HepG2 (cell line): ENCODE results near the gene BTG4. TPM values are rescaled to one million over a fixed set of nuclear protein-coding genes. Genes with fewer than 3 reads are reported as not detected.

Source experiments
- ATAC-seq: fragments of 200-7000 bp; cut with Tn5 transposase; 3 replicates; pipeline ENCODE4 v1.9.1; 2020; ENCODE audit warnings: mild to moderate bottlenecking, moderate library complexity
- BruUV-seq: library from RNA; stranded (reverse); fragments of 400-500 nt; replicated peaks from 2 replicates; lab custom pipeline; 2021; lab: Mats Ljungman, UMichigan
- CTCF ChIA-PET: fragments of 300-600 bp; formaldehyde crosslinking; extraction: SDS; loops from one replicate; lab custom pipeline; 2021; ENCODE audit warnings: low total read pairs, inconsistent platforms, low intra/inter-chr PET ratio; lab: Yijun Ruan, JAX
- POLR2A ChIA-PET: fragments of 350-600 bp; sonication (Branson Sonifier 250); formaldehyde crosslinking; loops from one replicate; lab custom pipeline; 2020; ENCODE audit warnings: antibody characterized with exemption, inconsistent platforms; lab: Yijun Ruan, JAX
- DNase-seq: peaks from one replicate; pipeline ENCODE4 v3.0.0-alpha.2; 2015; ENCODE audit warnings: low spot score
- FAIRE-seq: peaks from 3 replicates; lab custom pipeline; 2011; peaks lifted over from hg19 to GRCh38; lab: Jason Lieb, UNC
- H2AFZ ChIP-seq: one replicate; pipeline ENCODE4 v1.6.1; 2011; ENCODE audit warnings: low read length, inconsistent platforms
- H3K27ac ChIP-seq: fragments of 300-600 bp; 3 replicates; pipeline ENCODE4 v1.8.0; 2011; ENCODE audit warnings: mixed run types, mild to moderate bottlenecking, mixed read lengths, low read length, inconsistent platforms; ENCODE audit not compliant: insufficient read depth; ENCODE audit errors: extremely low read length
- H3K27me3 ChIP-seq, 2 experiments: fragments of 200-600 bp in 1 of 2; 2 replicates in 1 of 2; 3 replicates in 1 of 2; pipeline versions ENCODE4 v1.6.0 to v1.8.0; 2011; ENCODE audit warnings: low read length in 2 of 2, mild to moderate bottlenecking in 2 of 2, moderate library complexity in 2 of 2, inconsistent platforms in 1 of 2; ENCODE audit not compliant: insufficient read depth in 2 of 2, control insufficient read depth in 1 of 2
- H3K36me3 ChIP-seq, 2 experiments: fragments of 200-600 bp in 1 of 2; replicated peaks in 1 of 2; 2 replicates in 1 of 2; 3 replicates in 1 of 2; pipeline versions ENCODE4 v1.5.1 to v1.8.0; 2011; ENCODE audit warnings: low read length in 2 of 2, inconsistent platforms in 1 of 2; ENCODE audit not compliant: insufficient read depth in 2 of 2, control insufficient read depth in 1 of 2
- H3K4me1 ChIP-seq: 2 replicates; pipeline ENCODE4 v1.5.1; 2012; ENCODE audit warnings: low read length, inconsistent platforms; ENCODE audit not compliant: insufficient read depth
- H3K4me2 ChIP-seq: 2 replicates; pipeline ENCODE4 v1.6.0; 2011; ENCODE audit warnings: low read depth, low read length, inconsistent platforms
- H3K4me3 ChIP-seq, 3 experiments: fragments of 200-600 bp in 1 of 3; sonication (generic), shearing (Covaris generic) in 1 of 3; replicated peaks in 1 of 3; 2 replicates each; pipeline ENCODE4 v1.5.1; 2011 to 2016; ENCODE audit warnings: low read length in 3 of 3, inconsistent platforms in 2 of 3, low read depth in 2 of 3, mild to moderate bottlenecking in 2 of 3, control low read depth in 1 of 3, mixed read lengths in 1 of 3; ENCODE audit not compliant: insufficient read depth in 1 of 3
- H3K79me2 ChIP-seq: one replicate; pipeline ENCODE4 v1.6.1; 2011; ENCODE audit warnings: low read length, inconsistent platforms; ENCODE audit not compliant: insufficient read depth
- H3K9ac ChIP-seq: 2 replicates; pipeline ENCODE4 v1.6.0; 2011; ENCODE audit warnings: mild to moderate bottlenecking, low read depth, low read length, inconsistent platforms; ENCODE audit not compliant: insufficient read depth
- H3K9me3 ChIP-seq: 2 replicates; pipeline ENCODE4 v1.5.1; 2012; ENCODE audit warnings: mild to moderate bottlenecking, low read length
- H4K20me1 ChIP-seq: 2 replicates; pipeline ENCODE4 v1.6.0; 2011; ENCODE audit warnings: inconsistent platforms, mild to moderate bottlenecking, low read length, moderate library complexity; ENCODE audit not compliant: insufficient read depth
- ESRRA ChIP-seq: sonication (generic); formaldehyde crosslinking; IDR thresholded peaks from 2 replicates; pipeline ENCODE4 v1.5.1; 2020; ENCODE audit warnings: mild to moderate bottlenecking, low read depth, missing genetic modification reagents
- HCFC1 ChIP-seq: fragments of 150-350 bp; IDR thresholded peaks from 2 replicates; pipeline ENCODE4 v1.6.1; 2014; ENCODE audit warnings: low read depth, low read length
- IRX3 ChIP-seq: sonication (generic); formaldehyde crosslinking; IDR thresholded peaks from 2 replicates; pipeline ENCODE4 v1.8.1; 2023; ENCODE audit warnings: mild to moderate bottlenecking, low read depth, missing genetic modification reagents, borderline replicate concordance
- RARG ChIP-seq: sonication (generic); formaldehyde crosslinking; IDR thresholded peaks from 2 replicates; pipeline ENCODE4 v1.4.0; 2020; ENCODE audit warnings: low read depth, mild to moderate bottlenecking, missing genetic modification reagents
- RNF219 ChIP-seq: sonication (generic); formaldehyde crosslinking; IDR thresholded peaks from 2 replicates; pipeline ENCODE4 v1.5.0; 2020; ENCODE audit warnings: mild to moderate bottlenecking, missing genetic modification reagents
- SATB2 ChIP-seq: sonication (generic); formaldehyde crosslinking; IDR thresholded peaks from 2 replicates; pipeline ENCODE4 v1.5.0; 2020; ENCODE audit warnings: missing genetic modification reagents
- SOX5 ChIP-seq: IDR thresholded peaks from 2 replicates; pipeline ENCODE4 v1.6.1; 2016; ENCODE audit warnings: borderline replicate concordance
- SP4 ChIP-seq: sonication (generic); formaldehyde crosslinking; IDR thresholded peaks from 2 replicates; pipeline ENCODE4 v1.8.1; 2023; ENCODE audit warnings: mild to moderate bottlenecking, missing genetic modification reagents
- ZNF33A ChIP-seq: sonication (generic); formaldehyde crosslinking; IDR thresholded peaks from 2 replicates; pipeline ENCODE4 v1.5.1; 2020; ENCODE audit warnings: missing genetic modification reagents, mild to moderate bottlenecking, moderate library complexity, borderline replicate concordance
- ZNF512 ChIP-seq: sonication (generic); formaldehyde crosslinking; IDR thresholded peaks from 2 replicates; pipeline ENCODE4 v1.4.0; 2020; ENCODE audit warnings: mild to moderate bottlenecking, missing genetic modification reagents
- ZNF543 ChIP-seq: sonication (generic); formaldehyde crosslinking; IDR thresholded peaks from 2 replicates; pipeline ENCODE4 v1.4.0; 2020; ENCODE audit warnings: mild to moderate bottlenecking, missing genetic modification reagents
- ZNF607 ChIP-seq: sonication (generic); formaldehyde crosslinking; IDR thresholded peaks from 2 replicates; pipeline ENCODE4 v1.5.1; 2020; ENCODE audit warnings: missing genetic modification reagents, mild to moderate bottlenecking, borderline replicate concordance
- ZSCAN20 ChIP-seq: sonication (generic); formaldehyde crosslinking; IDR thresholded peaks from 2 replicates; pipeline ENCODE4 v1.4.0; 2020; ENCODE audit warnings: missing genetic modification reagents, mild to moderate bottlenecking, borderline replicate concordance
- WGBS: methylation state at CpG from one replicate; pipeline ENCODE4 v1.1.6; 2017; ENCODE audit warnings: low lambda C conversion rate; 5-methylcytosine and 5-hydroxymethylcytosine counted together
- in situ Hi-C: cut with HindIII; loops from 2 replicates; pipeline ENCODE4 v1.10.0; 2017; ENCODE audit warnings: low pct_unique_long_range_greater_than_20kb; ENCODE audit not compliant: extremely low pct_ligation_motif_present
- intact Hi-C: fragments of 100-400 bp; cut with micrococcal nuclease; formaldehyde crosslinking; loops from one replicate; pipeline ENCODE4 v1.10.0; 2022; ENCODE audit not compliant: unreplicated experiment
- polyA plus RNA-seq, 8 experiments: library from polyadenylated mRNA; depleted of rRNA in 3 of 8; stranded (reverse) in 7 of 8; unstranded in 1 of 8; fragments of >200 nt; fragmentation: Illumina TruSeq in 4 of 8; extraction: Trizol in 4 of 8; gene quantifications; 2 replicates each; pipeline versions ENCODE4 v1.2.1 to v1.2.3, GENCODE V29; 2011 to 2016; ENCODE audit warnings: low read depth in 4 of 8, missing spikeins in 1 of 8, mixed read lengths in 1 of 8; ENCODE audit not compliant: insufficient read depth in 1 of 8
- total RNA-seq, 5 experiments: library from RNA; depleted of rRNA; stranded (reverse); fragments of >200 nt; fragmentation: Illumina TruSeq; extraction: Trizol; gene quantifications; 2 replicates each; pipeline ENCODE4 v1.2.3, GENCODE V29; 2016; ENCODE audit warnings: low read depth in 1 of 5
- TF ChIP-seq, protein P1 (sequence below): sonication (generic); formaldehyde crosslinking; IDR thresholded peaks from 2 replicates; pipeline ENCODE4 v1.9.0; 2021; ENCODE audit warnings: missing genetic modification reagents, mild to moderate bottlenecking, borderline replicate concordance
- TF ChIP-seq, protein P2 (sequence below), 2 experiments: sonication (generic) in 1 of 2; formaldehyde crosslinking in 1 of 2; IDR thresholded peaks; 2 replicates each; pipeline versions ENCODE4 v1.4.0 to v1.6.1; 2016 to 2020; ENCODE audit warnings: borderline replicate concordance in 1 of 2, low read depth in 1 of 2, mild to moderate bottlenecking in 1 of 2, missing genetic modification reagents in 1 of 2

BTG4 gene
- total and polyA plus RNA-seq, 2 of the 13 experiments (the other 11 are each of a cell fraction or from before 2014, with no cell fraction given): not detected

GRCh38 chr11:111500481-111500880 is 11.7 kb downstream of the BTG4 start:
- POLR2A ChIA-PET: no interaction called here
- TF ChIP-seq SATB2 (no peak), ZSCAN20 (CRISPR knock-in tag) (no peak), SP4 (CRISPR knock-in tag) (no peak), ZNF607 (CRISPR knock-in tag) (no peak), ESRRA (CRISPR knock-in tag) (no peak), ZNF543 (CRISPR knock-in tag) (no peak), HCFC1 (no peak), RARG (CRISPR knock-in tag) (no peak), RNF219 (CRISPR knock-in tag) (no peak), IRX3 (CRISPR knock-in tag) (no peak), SOX5 (CRISPR knock-in tag) (no peak), ZNF33A (CRISPR knock-in tag) (no peak), ZNF512 (CRISPR knock-in tag) (no peak)
- TF ChIP-seq, protein P1, sequence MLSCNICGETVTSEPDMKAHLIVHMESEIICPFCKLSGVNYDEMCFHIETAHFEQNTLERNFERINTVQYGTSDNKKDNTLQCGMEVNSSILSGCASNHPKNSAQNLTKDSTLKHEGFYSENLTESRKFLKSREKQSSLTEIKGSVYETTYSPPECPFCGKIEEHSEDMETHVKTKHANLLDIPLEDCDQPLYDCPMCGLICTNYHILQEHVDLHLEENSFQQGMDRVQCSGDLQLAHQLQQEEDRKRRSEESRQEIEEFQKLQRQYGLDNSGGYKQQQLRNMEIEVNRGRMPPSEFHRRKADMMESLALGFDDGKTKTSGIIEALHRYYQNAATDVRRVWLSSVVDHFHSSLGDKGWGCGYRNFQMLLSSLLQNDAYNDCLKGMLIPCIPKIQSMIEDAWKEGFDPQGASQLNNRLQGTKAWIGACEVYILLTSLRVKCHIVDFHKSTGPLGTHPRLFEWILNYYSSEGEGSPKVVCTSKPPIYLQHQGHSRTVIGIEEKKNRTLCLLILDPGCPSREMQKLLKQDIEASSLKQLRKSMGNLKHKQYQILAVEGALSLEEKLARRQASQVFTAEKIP (CRISPR knock-in tag): no peak
- TF ChIP-seq, protein P2, sequence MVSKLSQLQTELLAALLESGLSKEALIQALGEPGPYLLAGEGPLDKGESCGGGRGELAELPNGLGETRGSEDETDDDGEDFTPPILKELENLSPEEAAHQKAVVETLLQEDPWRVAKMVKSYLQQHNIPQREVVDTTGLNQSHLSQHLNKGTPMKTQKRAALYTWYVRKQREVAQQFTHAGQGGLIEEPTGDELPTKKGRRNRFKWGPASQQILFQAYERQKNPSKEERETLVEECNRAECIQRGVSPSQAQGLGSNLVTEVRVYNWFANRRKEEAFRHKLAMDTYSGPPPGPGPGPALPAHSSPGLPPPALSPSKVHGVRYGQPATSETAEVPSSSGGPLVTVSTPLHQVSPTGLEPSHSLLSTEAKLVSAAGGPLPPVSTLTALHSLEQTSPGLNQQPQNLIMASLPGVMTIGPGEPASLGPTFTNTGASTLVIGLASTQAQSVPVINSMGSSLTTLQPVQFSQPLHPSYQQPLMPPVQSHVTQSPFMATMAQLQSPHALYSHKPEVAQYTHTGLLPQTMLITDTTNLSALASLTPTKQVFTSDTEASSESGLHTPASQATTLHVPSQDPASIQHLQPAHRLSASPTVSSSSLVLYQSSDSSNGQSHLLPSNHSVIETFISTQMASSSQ (IDR thresholded peaks at IDR 0.05; ENCODE audit: low read depth): no peak
- TF ChIP-seq, protein P2 (CRISPR knock-in tag; IDR thresholded peaks at IDR 0.05; ENCODE audit: borderline replicate concordance): no peak

More at GRCh38 chr11:111500481-111500880, 11.7 kb downstream of the BTG4 start:
- BruUV-seq: no TSS peak
- Histone ChIP-seq H3K27me3 (0 out of 5 replicates have a peak, but pooled peaks cover 0 to 5% of the 10 kb centered on the region in 2 experiments), H4K20me1 (no peaks in the 10 kb centered on the region), H3K27ac (no peak overlapping the region), H2AFZ (no peak overlapping the region), H3K9me3 (no peaks in the 10 kb centered on the region), H3K4me1 (no peaks in the 10 kb centered on the region), H3K9ac (no peak overlapping the region), H3K79me2 (no peaks in the 10 kb centered on the region), H3K4me3 (no peak overlapping the region), H3K4me2 (no peak overlapping the region), H3K36me3 (no peaks in the 10 kb centered on the region)
- no peak for FAIRE-seq
- in situ Hi-C loops (no loop called here), intact Hi-C loops (no loop called here)
- 8% methylated on average over 1 of the region's 1 CpG for WGBS
- DNase-seq: no peak
- no peak for ATAC-seq
- CTCF ChIA-PET: no interaction called here
